ENCODE results near the gene SETBP1. TPM values are rescaled to one million over a fixed set of nuclear protein-coding genes. Genes with fewer than 3 reads are reported as not detected.

SETBP1 gene
- total RNA-seq, 1 donor from 2014 or later: 12.0 TPM

GRCh38 chr18:44857744-44858491, 177.2 kb downstream of the SETBP1 start:
- H3K4me3 ChIP-seq: no peak overlapping the region
- no peaks in the 10 kb centered on the region for H3K79me2 ChIP-seq (ENCODE audit: low read depth)
- H4K20me1 ChIP-seq (ENCODE audit: low read depth): no peaks in the 10 kb centered on the region
- H3F3A ChIP-seq (ENCODE audit: low read depth): no peaks in the 10 kb centered on the region
- H3K9ac ChIP-seq: no peak overlapping the region
- H3K27ac ChIP-seq: no peak overlapping the region
- no peaks in the 10 kb centered on the region for H3K9me3 ChIP-seq (ENCODE audit: low read depth)
- no peak overlapping the region for H3K4me2 ChIP-seq
- H3K27ac Mint-ChIP-seq: no peak overlapping the region
- peaks cover 10% of the 10 kb centered on the region for H3K4me1 Mint-ChIP-seq
- no peak for DNase-seq (ENCODE audit: low spot score)
- H3K4me3 Mint-ChIP-seq: no peak overlapping the region
- no peaks in the 10 kb centered on the region for H3K36me3 ChIP-seq
- H3K36me3 Mint-ChIP-seq: peaks cover 13% of the 10 kb centered on the region
- no peaks in the 10 kb centered on the region for H3K9me3 Mint-ChIP-seq
- H3K27me3 ChIP-seq: no peaks in the 10 kb centered on the region
- TF ChIP-seq CTCF (IDR thresholded peaks at IDR 0.05) (no peak), EZH2phosphoT487 (IDR thresholded peaks at IDR 0.05) (no peak), EZH2 (IDR thresholded peaks at IDR 0.05) (no peak)
- H3K4me1 ChIP-seq: no peaks in the 10 kb centered on the region
- no peaks in the 10 kb centered on the region for H3K27me3 Mint-ChIP-seq (ENCODE audit: insufficient read depth, low read depth)
- no peak overlapping the region for H2AFZ ChIP-seq (replicated peaks)

GRCh38 chr18:44859263-44859662, 178.6 kb downstream of the SETBP1 start:
- H3K27me3 ChIP-seq: no peaks in the 10 kb centered on the region
- H3K4me2 ChIP-seq: no peak overlapping the region
- Mint-ChIP-seq H3K4me1 (peaks cover 9% of the 10 kb centered on the region), H3K36me3 (peaks cover 9% of the 10 kb centered on the region), H3K4me3 (no peak overlapping the region), H3K27me3 (ENCODE audit: insufficient read depth, low read depth) (no peaks in the 10 kb centered on the region), H3K9me3 (no peaks in the 10 kb centered on the region), H3K27ac (no peak overlapping the region)
- H3K36me3 ChIP-seq: no peaks in the 10 kb centered on the region
- no peaks in the 10 kb centered on the region for H3K9me3 ChIP-seq (ENCODE audit: low read depth)
- no peaks in the 10 kb centered on the region for H3F3A ChIP-seq (ENCODE audit: low read depth)
- no peak overlapping the region for H3K4me3 ChIP-seq
- H3K27ac ChIP-seq: no peak overlapping the region
- TF ChIP-seq EZH2phosphoT487 (IDR thresholded peaks at IDR 0.05): no peak
- TF ChIP-seq CTCF (IDR thresholded peaks at IDR 0.05): no peak
- no peak for TF ChIP-seq EZH2 (IDR thresholded peaks at IDR 0.05)
- no peak for DNase-seq (ENCODE audit: low spot score)
- H4K20me1 ChIP-seq (ENCODE audit: low read depth): no peaks in the 10 kb centered on the region
- no peaks in the 10 kb centered on the region for H3K79me2 ChIP-seq (ENCODE audit: low read depth)
- no peak overlapping the region for H2AFZ ChIP-seq (replicated peaks)
- H3K4me1 ChIP-seq: no peaks in the 10 kb centered on the region
- H3K9ac ChIP-seq: no peak overlapping the region

GRCh38 chr18:44859751-44860439, 179.2 kb downstream of the SETBP1 start:
- no peaks in the 10 kb centered on the region for H3K27me3 Mint-ChIP-seq (ENCODE audit: insufficient read depth, low read depth)
- peaks cover 13% of the 10 kb centered on the region for H3K4me1 Mint-ChIP-seq
- H3K4me2 ChIP-seq: no peak overlapping the region
- H2AFZ ChIP-seq (replicated peaks): no peak overlapping the region
- H4K20me1 ChIP-seq (ENCODE audit: low read depth): no peaks in the 10 kb centered on the region
- no peak for TF ChIP-seq EZH2phosphoT487 (IDR thresholded peaks at IDR 0.05)
- peaks cover 7% of the 10 kb centered on the region for H3K36me3 Mint-ChIP-seq
- no peaks in the 10 kb centered on the region for H3K79me2 ChIP-seq (ENCODE audit: low read depth)
- no peaks in the 10 kb centered on the region for H3K9me3 ChIP-seq (ENCODE audit: low read depth)
- H3K27ac Mint-ChIP-seq: no peak overlapping the region
- DNase-seq (ENCODE audit: low spot score): no peak
- no peaks in the 10 kb centered on the region for H3K27me3 ChIP-seq
- no peaks in the 10 kb centered on the region for H3K9me3 Mint-ChIP-seq
- H3K9ac ChIP-seq: no peak overlapping the region
- H3F3A ChIP-seq (ENCODE audit: low read depth): no peaks in the 10 kb centered on the region
- H3K36me3 ChIP-seq: no peaks in the 10 kb centered on the region
- H3K4me3 Mint-ChIP-seq: no peak overlapping the region
- H3K27ac ChIP-seq: no peak overlapping the region
- H3K4me3 ChIP-seq: no peak overlapping the region
- no peaks in the 10 kb centered on the region for H3K4me1 ChIP-seq

GRCh38 chr18:44862112-44862511, 181.4 kb downstream of the SETBP1 start:
- H3K9ac ChIP-seq: no peak overlapping the region
- no peaks in the 10 kb centered on the region for H3K27me3 Mint-ChIP-seq (ENCODE audit: insufficient read depth, low read depth)

More at GRCh38 chr18:44862112-44862511, 181.4 kb downstream of the SETBP1 start:
- Mint-ChIP-seq H3K27ac (no peak overlapping the region), H3K4me1 (peaks cover 15% of the 10 kb centered on the region), H3K9me3 (no peaks in the 10 kb centered on the region), H3K36me3 (no peaks in the 10 kb centered on the region), H3K4me3 (no peak overlapping the region)
- Histone ChIP-seq H3K27ac (no peak overlapping the region), H4K20me1 (ENCODE audit: low read depth) (no peaks in the 10 kb centered on the region), H2AFZ (replicated peaks) (no peak overlapping the region), H3K4me1 (no peaks in the 10 kb centered on the region), H3K9me3 (ENCODE audit: low read depth) (no peaks in the 10 kb centered on the region), H3K79me2 (ENCODE audit: low read depth) (no peaks in the 10 kb centered on the region), H3K36me3 (no peaks in the 10 kb centered on the region), H3F3A (ENCODE audit: low read depth) (no peaks in the 10 kb centered on the region), H3K27me3 (no peaks in the 10 kb centered on the region), H3K4me3 (no peak overlapping the region), H3K4me2 (no peak overlapping the region)
- DNase-seq (ENCODE audit: low spot score): no peak
- TF ChIP-seq EZH2 (IDR thresholded peaks at IDR 0.05): no peak
- TF ChIP-seq CTCF (IDR thresholded peaks at IDR 0.05): no peak
- TF ChIP-seq EZH2phosphoT487 (IDR thresholded peaks at IDR 0.05): no peak

Measured in neural progenitor cell (in vitro differentiated cells).